Anterior cingulate cortex (tissue), 58 donors: ENCODE results near the gene CTDSP1.
A peak's percentile ranks its signal among the peaks of the same experiment; 100 is the strongest.

Experiments used
- DNase-seq, 58 donors: peaks; one replicate each; lab custom pipeline; 2025; lab: John Stamatoyannopoulos, UW

The CTDSP1 gene

DNA sequence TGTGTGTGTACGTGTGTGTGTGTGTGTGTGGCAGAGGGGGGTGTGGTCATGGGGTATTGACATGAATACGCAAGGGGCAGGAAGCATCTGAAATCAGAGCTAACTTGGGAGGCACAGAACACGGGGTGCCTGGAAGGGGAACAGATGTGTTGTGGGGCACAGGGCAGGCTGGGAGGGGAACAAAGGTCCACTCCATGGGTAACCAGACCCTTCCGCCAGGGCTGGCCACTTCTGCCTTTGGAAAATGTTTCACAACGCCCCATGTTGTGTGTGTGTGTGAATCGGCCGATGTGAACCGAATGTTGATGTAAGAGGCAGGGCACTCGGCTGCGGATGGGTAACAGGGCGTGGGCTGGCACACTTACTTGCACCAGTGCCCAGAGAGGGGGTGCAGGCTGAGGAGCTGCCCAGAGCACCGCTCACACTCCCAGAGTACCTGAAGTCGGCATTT is 17.7 kb upstream of the CTDSP1 start, which contains the start of gene SLC11A1:
Gene SLC11A1 (plus strand): TSS at position 358 of the 451 bp plus-strand sequence. CDS start 96 bp downstream, outside the sequence.
- DNase-seq: peak in 20 of 58 donors; percentile 15 to 70 (median 34)

DNA sequence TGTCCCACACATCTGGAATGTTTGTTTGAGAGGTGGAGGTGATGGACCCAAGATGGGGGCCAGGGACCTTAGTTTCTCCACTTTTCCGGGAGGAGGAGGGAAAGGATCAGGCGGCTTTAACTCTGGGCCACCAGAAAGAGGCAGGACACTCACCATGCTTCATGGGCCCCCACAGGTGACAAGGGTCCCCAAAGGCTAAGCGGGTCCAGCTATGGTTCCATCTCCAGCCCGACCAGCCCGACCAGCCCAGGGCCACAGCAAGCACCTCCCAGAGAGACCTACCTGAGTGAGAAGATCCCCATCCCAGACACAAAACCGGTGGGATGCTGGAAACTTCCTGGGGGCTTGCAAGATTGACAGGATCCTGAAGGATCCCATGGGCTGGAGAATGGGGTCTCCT is 16.9 kb upstream of the CTDSP1 start:
- no peak for DNase-seq

GRCh38 chr2:218383892-218384519 is 15.7 kb upstream of the CTDSP1 start:
- DNase-seq: no peak

GRCh38 chr2:218384975-218385374 is 14.7 kb upstream of the CTDSP1 start:
- no peak for DNase-seq

DNA sequence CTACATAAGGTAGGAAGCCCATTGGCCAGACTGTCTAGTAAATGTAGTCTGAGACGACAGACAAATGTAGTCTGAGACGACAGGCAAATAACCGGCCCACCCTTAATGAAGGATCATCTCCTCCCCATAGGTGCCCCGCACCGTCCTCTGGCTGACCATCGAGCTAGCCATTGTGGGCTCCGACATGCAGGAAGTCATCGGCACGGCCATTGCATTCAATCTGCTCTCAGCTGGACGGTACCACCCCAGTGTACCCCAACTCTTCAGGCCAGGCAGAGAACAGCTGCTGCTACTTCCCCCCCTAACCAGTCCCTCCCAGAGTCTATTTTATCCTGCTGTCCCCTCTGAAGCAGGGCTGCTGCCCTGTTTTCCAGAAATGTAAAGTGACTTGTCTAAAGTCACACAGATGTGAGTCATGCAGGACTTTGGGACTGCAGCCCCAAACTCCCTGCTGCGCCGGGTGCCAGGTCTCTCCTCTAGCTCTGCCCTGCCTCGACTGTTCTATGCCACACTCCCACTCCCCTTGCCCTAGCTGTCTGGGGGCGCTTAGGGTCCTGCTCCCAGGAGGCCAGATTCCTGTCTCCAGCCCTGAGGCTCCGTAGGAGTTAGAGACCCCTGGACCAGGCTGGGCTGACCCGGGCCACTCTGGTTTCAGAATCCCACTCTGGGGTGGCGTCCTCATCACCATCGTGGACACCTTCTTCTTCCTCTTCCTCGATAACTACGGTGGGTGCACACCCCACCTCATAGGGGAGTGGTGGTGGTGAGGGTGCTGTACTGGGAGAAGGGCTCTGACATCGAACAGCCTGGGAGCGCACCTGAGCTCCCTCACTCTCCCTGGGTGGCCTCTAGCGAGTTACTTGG is 12.9 kb upstream of the CTDSP1 start:
- no peak for DNase-seq

DNA sequence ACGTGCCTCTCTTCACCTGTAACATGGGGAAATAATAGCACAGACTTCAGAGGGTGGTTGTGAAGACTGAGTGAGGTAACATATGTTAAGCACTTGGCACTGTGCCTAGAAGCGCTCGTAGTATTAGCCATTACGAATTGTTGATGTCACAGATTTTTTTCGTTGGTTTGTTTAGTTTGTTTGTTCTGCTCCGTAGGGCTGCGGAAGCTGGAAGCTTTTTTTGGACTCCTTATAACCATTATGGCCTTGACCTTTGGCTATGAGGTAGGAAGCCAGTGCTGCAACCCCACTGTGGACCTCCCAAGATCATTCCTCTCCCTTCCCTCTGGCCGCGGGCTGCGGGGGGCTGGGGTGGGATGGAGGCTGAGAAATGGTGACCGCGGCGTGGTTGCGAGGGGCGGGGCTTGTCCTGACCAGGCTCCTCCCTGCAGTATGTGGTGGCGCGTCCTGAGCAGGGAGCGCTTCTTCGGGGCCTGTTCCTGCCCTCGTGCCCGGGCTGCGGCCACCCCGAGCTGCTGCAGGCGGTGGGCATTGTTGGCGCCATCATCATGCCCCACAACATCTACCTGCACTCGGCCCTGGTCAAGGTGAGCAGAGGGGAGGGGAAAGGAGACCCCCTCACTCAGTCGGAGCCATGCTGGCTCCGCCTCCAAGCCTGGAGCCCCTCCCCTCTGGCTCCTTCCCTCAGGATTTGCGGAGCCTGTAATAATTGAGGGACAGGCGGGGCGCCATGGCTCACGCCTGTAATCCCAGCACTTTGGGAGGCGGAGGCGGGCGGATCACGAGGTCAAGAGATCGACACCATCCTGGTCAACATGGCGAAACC is 12.1 kb upstream of the CTDSP1 start:
- DNase-seq: peak in 1 of 58 donors; percentile 47

DNA sequence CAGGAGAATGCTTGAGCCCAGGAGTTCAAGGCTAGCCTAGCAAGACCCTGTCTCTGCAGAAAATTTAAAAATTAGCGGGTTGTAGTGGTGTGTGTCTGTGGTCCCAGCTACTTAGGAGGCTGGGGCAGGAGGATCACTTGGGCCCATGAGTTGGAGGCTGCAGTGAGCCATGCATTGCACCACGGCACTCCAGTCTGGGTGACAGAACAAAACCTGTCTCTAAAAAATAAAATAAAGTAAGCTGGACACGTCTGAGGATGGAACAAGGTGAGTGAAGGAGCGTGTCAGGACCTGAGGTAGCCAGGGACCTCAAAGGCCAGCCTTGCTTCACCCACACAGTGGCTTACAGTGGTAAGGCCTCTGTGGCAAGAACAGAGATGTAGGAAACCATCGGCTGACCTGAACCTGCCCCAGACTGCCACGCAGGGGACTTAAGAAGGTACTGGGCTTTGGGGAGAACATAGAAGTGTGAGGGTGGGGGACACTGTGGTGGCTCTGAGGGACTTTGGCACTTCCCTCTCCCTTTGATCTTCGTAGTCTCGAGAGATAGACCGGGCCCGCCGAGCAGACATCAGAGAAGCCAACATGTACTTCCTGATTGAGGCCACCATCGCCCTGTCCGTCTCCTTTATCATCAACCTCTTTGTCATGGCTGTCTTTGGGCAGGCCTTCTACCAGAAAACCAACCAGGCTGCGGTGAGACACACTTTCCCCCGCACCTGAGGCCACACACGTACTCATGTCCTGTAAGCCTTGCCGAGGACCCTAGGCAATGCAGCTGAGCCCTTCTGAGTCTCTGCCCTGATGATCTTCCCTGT is 10.1 kb upstream of the CTDSP1 start:
- DNase-seq: no peak

GRCh38 chr2:218391202-218391601 is 8.5 kb upstream of the CTDSP1 start:
- no peak for DNase-seq

DNA sequence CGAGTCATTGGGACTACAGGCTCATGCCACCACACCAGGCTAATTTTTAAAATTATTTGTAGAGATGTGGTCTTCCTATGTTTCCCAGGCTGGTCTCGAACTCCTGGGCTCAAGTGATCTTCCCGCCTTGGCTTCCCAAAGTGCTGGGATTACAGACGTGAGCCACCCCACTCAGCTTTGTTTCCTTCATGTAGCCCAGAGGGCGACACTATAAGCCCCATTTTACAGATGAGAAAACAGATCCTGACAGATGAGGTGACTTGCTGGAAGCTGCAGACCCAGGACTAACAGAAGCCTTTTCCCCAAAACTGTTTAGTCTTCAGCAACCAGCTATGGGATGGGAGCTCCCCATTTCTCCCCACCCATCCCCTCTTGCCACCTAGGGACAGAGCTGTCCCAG is 7.2 kb upstream of the CTDSP1 start:
- no peak for DNase-seq

DNA sequence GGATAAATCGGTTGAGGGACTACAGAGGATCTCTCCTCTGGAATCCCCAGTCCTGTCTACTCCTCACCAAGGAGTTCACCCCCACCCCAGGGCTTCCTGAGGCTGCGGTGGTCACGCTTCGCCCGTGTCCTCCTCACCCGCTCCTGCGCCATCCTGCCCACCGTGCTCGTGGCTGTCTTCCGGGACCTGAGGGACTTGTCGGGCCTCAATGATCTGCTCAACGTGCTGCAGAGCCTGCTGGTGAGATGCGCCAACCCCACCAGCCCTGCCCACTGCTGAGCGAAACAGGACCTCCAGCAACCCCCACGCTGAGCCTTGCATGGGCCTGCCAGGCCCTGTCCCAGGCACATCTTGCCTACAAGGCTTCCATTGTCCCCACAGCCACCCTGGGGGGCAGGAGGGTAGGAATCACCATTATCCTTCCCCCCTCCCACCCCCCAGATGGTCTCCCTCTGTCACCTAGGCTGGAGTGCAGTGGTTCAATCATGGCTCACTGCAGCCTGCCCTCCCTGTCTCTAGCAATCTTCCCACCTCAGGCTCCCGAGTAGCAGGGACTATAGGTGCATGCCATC is 6.7 kb upstream of the CTDSP1 start:
- no peak for DNase-seq

DNA sequence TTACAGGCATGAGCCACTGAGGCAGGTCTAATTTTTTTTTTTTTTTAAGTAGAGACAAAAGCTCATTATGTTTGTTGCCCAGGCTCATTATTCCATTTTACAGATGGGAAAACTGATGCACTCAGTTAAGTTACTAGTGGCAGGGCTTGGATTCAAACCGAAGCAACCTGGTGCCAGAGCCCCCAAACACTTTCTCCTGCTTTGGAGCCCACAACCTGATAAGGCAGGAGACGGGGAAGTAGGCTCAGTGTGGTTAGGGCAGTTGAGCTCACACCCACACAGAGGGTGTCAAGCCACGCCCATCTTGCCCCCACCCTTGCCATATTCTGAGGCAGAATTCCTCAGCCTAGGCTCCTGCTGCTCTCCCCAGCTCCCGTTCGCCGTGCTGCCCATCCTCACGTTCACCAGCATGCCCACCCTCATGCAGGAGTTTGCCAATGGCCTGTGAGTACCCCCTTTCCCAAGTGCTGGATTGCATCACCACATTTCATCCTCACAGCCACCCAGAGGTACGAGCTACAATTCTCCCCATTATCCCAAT is 5.8 kb upstream of the CTDSP1 start:
- no peak for DNase-seq

- DNase-seq: no peak
These were observed 5.2 kb upstream of the CTDSP1 start for GRCh38 chr2:218394298-218395089.

GRCh38 chr2:218395090-218395444 is 4.6 kb upstream of the CTDSP1 start:
- no peak for DNase-seq

GRCh38 chr2:218395456-218395825 is 4.2 kb upstream of the CTDSP1 start:
- no peak for DNase-seq

- peak; percentile 57 to 99 (median 93) for DNase-seq
These were observed 3.6 kb upstream of the CTDSP1 start for GRCh38 chr2:218395826-218396687.

GRCh38 chr2:218396688-218397462 is 2.8 kb upstream of the CTDSP1 start:
- peak in 42 of 58 donors; percentile 35 to 86 (median 67) for DNase-seq

DNA sequence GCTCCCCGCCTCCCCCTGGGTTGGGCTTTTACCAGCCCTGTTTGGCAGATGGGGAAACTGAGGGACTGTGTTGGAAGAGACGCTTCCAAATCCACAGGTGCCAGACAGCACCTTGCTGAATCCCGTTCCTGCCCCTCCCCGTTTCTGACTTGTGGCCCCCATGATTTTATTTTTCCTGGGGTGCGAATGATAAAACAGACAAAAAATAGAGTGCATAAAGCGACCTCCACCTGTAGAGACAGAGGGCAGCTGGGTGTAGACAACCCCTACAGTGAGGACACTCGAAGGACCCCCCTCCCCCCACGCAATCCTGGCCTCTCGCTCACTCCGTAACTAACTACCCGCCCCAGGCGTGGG is 2.2 kb upstream of the CTDSP1 start:
- peak in 1 of 58 donors; percentile 32 for DNase-seq
